Endothelial cell of umbilical vein (primary cell): ENCODE measurements around the gene PROX1.

Experiments
- EZH2 ChIP-seq: IDR thresholded peaks from 2 replicates; pipeline ENCODE4 v1.6.1; 2012; ENCODE audit warnings: borderline replicate concordance, low read depth, mild to moderate bottlenecking, moderate library complexity, low read length, inconsistent platforms; ENCODE audit not compliant: severe bottlenecking
- FOS ChIP-seq: IDR thresholded peaks from 2 replicates; pipeline ENCODE4 v1.6.1; 2011; ENCODE audit warnings: mild to moderate bottlenecking, low read length, moderate library complexity, borderline replicate concordance; ENCODE audit not compliant: insufficient read depth
- GATA2 ChIP-seq: IDR thresholded peaks from 2 replicates; pipeline ENCODE4 v1.7.0; 2011; ENCODE audit warnings: low read depth, mild to moderate bottlenecking, moderate library complexity, mixed read lengths, low read length; ENCODE audit not compliant: insufficient read length, insufficient read depth
- MAX ChIP-seq: IDR thresholded peaks from 2 replicates; pipeline ENCODE4 v1.6.1; 2011; ENCODE audit not compliant: insufficient read depth, insufficient read length
- MYC ChIP-seq: IDR thresholded peaks from one replicate; pipeline ENCODE4 v1.6.1; 2011; ENCODE audit warnings: mild to moderate bottlenecking, low read depth, low read length
- POLR2A ChIP-seq: IDR thresholded peaks from 2 replicates; pipeline ENCODE4 v1.6.1; 2012; ENCODE audit warnings: low read depth, mild to moderate bottlenecking, control low read depth, low read length
- POLR2AphosphoS5 ChIP-seq: IDR thresholded peaks from 2 replicates; pipeline ENCODE4 v1.6.1; 2012; ENCODE audit warnings: low read depth, mild to moderate bottlenecking, control low read depth, low read length, moderate library complexity; ENCODE audit not compliant: insufficient read depth
- TF ChIP-seq, protein P1 (sequence below), 2 donors: IDR thresholded peaks; 1 replicate in 1 of 2; 2 replicates in 1 of 2; pipeline ENCODE4 v1.5.1; 2011; ENCODE audit warnings: low read length in 2 of 2, mild to moderate bottlenecking in 2 of 2, moderate library complexity in 2 of 2, control low read depth in 1 of 2, inconsistent platforms in 1 of 2, low read depth in 1 of 2; ENCODE audit not compliant: insufficient read depth in 1 of 2; ENCODE audit errors: extremely low read depth in 1 of 2

- TF ChIP-seq, protein P1, sequence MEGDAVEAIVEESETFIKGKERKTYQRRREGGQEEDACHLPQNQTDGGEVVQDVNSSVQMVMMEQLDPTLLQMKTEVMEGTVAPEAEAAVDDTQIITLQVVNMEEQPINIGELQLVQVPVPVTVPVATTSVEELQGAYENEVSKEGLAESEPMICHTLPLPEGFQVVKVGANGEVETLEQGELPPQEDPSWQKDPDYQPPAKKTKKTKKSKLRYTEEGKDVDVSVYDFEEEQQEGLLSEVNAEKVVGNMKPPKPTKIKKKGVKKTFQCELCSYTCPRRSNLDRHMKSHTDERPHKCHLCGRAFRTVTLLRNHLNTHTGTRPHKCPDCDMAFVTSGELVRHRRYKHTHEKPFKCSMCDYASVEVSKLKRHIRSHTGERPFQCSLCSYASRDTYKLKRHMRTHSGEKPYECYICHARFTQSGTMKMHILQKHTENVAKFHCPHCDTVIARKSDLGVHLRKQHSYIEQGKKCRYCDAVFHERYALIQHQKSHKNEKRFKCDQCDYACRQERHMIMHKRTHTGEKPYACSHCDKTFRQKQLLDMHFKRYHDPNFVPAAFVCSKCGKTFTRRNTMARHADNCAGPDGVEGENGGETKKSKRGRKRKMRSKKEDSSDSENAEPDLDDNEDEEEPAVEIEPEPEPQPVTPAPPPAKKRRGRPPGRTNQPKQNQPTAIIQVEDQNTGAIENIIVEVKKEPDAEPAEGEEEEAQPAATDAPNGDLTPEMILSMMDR (IDR thresholded peaks at IDR 0.05; ENCODE audit: extremely low read depth in 1 of 2, insufficient read depth in 1 of 2, low read depth in 1 of 2, low read length in 2 of 2), result no peak
- TF ChIP-seq EZH2 (no peak), POLR2A (no peak), POLR2AphosphoS5 (no peak), MAX (no peak), FOS (no peak), GATA2 (no peak), MYC (no peak)
These were observed 20.6 kb downstream of the PROX1 start for GRCh38 chr1:214008347-214008746.
